NCI-H345 treated with DMSO at 0.1 percent for 48 hours (cell line): Measurements from ENCODE around the gene ANO1.
"Not testable (repeated sequence)": the region's sequence is repeated elsewhere in the genome, so short reads cannot be mapped to it uniquely, and the experiment has no call there.

Source experiments
- DNase-seq: peaks from one replicate; lab custom pipeline; 2025; ENCODE audit not compliant: unreplicated experiment; lab: John Stamatoyannopoulos, UW

Gene ANO1

DNA sequence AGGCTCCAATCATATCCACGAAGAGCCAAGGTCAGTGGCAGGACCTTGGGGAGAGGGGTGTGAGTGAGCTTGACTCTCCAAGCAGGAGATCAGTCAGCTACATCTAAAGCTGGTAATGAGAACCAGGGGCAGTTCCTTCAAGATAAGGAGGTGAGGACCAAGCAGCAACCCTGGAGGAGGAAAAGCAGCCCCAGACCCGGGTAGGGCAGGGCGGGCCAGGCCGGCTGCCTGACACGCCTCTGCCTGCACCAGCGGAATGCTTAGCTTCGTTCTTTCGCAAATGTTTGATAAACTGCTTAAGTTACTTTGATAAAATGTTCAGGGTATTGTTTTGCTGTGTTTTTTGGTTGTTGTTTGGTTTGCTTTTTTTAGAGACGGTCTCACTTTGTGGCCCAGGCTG lies 106.3 kb downstream of the ANO1 start:
- DNase-seq, result no peak

DNA sequence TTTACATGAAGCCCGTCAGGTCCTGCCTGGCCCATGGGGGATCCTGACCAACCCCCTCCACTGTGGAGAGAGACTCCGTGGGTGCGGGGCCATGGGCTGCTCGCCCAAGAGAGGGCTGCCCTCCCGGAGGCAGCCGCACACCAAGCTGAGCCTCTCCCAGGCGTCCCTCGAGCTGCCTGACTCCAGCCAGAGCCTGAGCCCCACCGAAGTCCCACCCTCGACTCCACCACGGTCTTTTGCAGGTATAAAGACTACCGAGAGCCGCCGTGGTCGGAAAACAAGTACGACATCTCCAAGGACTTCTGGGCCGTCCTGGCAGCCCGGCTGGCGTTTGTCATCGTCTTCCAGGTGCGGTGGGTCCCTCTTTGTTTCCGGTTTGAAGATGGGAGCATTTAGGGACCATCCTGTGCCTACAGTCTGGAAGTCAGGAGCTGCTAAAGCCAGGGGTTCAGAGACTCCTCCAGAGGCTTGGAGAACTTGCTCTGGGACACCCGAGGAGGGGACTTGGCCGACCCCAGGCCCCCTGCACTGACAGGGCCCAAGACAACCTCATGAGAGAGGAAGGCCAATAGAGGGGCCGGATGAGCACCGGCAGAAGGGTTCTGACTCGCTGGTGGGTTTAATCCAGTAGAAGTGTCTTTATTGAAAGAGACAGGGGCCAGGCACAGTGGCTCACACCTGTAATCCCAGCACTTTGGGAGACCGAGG lies 107.4 kb downstream of the ANO1 start:
- DNase-seq, result no peak

DNA sequence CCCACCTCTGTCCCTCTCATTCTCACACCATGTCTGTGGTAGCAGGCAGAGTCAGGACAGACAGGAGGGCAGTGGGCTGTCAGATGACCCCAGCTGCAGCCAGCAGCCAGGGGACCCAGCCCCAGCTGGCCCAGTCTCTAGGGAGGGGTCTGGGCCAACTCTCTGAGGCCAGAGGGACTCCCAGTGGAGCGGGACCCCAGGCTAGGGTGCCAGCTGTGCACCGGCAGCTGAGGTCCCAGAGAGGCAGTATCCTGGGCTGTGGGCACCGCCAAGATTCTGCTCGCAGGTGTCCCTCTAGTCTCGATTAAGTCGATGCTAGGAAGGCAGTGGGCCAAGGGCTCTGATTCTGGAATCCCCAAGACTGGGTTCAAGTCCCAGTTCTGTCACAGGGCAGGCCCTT lies 108.3 kb downstream of the ANO1 start:
- DNase-seq, result no peak

DNA sequence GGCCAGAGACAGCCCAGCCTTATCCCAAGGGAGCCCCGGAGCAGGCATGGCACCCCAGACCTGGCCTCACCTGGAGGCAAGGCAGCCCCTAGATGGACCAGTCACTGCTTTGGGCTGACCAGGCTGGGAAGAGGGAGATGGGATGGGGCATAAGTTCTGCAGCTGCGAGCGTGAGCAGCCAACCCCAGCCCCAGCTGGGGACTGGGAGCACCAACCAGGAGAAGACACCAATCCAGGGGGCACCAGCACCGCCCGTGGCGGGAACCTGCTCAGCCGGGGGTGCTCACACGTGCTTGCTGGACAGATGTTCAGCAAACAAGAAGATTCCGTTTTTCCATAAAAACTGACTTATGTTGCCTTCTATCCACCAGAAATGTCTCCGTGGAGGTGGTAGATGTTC lies 108.8 kb downstream of the ANO1 start:
- no peak for DNase-seq

DNA sequence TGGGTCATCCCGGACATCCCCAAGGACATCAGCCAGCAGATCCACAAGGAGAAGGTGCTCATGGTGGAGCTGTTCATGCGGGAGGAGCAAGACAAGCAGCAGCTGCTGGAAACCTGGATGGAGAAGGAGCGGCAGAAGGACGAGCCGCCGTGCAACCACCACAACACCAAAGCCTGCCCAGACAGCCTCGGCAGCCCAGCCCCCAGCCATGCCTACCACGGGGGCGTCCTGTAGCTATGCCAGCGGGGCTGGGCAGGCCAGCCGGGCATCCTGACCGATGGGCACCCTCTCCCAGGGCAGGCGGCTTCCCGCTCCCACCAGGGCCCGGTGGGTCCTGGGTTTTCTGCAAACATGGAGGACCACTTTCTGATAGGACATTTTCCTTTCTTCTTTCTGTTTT lies 109.7 kb downstream of the ANO1 start:
- no peak for DNase-seq

DNA sequence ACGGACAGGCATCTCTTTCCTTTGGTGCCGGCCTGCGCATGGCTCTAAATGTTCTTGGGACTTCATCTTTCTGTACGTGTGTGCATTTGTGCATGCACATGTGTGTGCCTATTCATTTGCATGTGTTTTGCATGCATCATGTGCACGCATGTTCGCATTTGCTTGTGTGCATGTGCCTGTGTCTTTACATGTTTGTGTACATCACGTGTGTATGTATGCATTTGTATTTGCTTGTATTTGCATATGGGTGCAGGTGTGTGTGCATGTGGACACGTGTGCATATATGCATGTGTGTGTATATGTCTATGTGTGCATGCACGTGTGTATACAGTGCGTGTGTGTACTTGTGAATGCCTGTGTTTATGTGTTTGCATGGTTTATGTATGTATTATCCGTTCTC lies 111.5 kb downstream of the ANO1 start:
- DNase-seq, result no peak

DNA sequence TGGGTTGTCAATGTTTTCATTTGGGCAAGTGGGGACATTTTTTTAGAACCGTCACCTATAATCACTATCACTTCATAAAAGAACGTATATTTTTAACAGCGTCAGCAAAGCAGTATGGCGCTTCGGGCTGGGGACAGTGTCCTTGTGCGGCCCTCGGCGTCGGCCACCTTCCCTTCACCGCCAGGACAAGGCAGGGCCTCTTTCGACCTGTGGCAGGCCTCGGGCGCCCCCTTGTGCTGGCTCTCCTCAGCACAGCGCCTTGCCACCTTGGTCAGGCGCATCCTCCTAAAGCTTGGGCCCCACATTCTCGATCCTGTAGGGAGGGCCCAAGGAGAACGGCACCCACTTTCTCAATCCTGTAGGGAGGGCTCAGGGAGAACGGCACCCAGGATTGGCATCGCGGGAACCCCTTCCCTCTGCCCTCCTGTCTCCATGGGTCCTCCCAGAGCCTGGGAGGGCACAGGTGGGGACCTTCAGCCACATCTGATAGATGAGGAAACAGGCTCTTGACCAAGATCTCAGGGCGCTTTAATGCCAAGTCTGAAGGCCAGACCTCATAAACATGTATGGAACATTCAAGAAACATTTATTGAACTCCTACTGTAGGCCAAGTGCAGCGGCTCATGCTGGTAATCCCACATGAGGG lies 113.5 kb downstream of the ANO1 start:
- DNase-seq, result peak; percentile 37

DNA sequence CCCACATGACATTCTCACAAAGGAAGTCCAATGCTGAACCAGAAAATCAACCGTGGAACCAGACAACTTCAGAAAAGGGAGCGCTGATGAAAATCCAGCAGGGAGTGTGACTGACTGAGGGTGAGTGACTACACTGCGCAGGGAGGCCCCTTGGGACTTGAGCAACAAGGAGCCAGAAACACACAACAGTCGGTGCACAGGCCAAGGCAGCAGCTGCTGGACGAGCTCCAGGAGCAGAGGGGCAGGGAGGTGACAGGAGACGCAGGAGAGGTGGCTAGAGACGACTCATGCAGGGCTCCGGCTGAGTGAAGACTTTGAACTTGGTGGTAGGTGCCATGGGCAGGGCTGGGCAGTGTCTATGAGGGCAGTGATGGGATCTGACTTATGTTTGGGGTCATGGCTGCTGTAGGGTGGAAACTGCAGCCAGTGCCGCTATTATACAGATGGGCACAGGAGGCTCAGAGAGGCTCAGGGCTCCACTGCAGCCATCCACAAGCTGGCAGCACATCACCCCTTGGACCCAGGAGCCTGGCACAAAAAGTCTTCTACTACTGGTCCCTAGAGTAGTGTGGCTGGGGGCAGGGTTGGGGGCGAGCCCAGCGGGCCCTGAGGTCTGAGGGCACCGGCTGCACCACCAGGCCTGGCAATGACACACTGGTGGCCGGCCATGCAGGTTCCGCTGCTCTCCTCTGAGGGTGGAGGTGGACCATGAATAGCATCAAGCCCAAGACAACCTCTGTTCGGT lies 114.7 kb downstream of the ANO1 start:
- DNase-seq, result no peak

DNA sequence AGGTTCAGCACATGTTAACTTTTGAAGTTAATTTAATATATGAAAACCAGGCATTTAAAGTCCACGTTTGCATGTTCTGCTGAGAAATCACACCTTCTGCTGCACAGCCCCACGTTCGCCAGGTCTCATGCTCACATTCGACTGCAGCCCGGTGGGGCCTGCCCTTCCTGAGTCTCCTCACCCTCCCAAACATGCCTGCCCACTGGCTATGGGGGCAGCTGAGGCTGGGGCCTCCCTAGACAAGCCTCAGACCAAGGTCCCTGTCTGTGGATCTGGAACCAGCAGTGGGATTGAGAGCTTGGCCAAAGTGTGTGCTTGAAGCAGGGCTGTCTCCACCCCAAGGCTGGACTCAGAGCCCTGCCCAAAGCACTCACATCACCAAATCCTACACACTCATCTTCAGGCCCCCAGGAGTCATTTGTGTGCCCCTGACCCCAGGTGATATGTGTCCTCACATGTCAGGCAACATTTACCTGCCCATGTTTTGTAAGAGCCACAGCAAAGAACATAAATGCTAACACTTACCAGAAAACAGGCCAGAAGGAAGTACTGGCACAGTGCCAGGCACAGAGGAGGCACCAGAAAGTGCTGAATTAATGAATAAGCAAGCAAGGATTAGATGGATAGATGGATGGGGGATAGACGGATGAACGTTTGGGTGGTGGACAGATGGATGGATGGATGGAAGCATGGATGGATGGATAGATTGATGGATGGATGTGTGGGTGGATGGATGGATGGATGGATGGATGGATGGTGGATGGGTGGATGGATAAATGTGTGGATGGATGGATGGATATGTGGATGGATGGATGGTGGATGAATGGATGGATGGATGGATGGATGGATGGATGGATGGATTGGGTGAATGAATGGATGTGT lies 115.5 kb downstream of the ANO1 start:
- no peak for DNase-seq

DNA sequence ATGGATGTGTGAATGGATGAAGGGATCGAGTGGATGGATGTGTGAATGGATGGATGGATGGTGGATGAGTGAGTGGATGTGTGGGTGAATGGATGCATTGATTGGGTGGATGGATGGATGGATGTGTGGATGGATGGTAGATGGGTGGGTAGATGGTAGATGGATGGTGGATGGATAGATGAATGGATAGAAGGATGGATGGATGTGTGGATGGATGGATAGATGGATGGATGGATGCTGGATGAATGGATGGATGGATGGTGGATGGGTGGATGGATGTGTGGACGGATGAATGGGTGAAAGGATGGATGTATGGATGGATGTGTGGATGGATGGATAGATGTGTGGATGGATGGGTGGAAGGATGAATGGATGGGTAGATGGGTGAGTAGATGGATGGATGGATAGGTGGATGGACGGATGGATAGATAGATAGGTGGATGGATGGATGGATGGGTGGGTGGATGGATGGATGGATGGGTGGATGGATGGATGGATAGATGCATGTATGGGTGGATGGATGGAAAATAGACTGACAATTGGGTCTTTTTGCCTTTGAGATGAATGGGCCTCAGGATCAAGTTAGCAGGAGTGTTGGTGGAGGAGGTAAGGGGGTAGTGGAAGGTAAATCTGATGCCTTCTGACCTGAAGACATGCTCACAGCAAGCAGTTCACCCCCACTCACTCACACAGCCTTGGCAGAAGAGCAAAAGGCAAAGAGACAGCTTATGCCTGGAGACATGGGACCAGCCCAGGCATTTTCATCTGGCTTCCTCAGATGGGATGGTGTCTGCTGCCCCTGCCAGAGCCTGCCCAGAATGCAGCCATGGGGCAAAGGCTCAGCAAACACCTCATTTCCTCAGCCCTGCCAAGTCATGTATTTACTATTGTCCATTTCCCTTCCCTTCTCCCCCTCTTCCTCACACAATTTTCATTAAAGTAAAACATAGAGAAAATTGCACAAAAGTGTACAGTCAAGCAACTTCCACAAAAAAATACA lies 117.0 kb downstream of the ANO1 start:
- no peak for DNase-seq

DNA sequence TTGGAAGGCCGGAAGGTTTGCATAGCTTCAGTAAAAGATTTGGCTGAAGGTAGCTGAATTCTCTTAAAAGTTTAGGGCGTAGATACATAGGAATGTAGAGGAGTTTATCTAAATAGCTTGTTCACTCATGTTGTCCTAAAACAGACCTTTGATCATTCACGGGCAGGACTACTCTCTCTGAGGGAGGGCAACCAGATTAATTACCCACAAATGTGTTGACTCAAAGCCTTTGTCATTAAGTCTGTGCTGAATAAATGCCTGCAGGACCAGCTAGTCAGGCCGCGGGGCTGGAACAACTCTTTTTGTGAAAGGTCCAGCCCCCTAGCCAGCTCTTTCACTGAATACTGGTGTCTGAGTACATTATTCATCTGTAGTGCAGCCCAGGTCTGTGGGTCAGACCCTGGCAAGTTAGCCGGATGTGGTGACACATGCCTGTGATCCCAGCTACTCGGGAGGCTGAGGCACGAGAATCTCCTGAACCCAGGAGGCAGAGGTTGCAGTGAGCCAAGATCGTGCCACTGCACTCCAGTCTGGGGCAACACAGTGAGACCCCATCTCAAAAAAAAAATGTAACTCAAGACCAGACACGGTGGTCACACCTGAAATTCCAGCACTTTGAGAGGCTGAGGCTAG lies 122.2 kb downstream of the ANO1 start:
- DNase-seq, result no peak

DNA sequence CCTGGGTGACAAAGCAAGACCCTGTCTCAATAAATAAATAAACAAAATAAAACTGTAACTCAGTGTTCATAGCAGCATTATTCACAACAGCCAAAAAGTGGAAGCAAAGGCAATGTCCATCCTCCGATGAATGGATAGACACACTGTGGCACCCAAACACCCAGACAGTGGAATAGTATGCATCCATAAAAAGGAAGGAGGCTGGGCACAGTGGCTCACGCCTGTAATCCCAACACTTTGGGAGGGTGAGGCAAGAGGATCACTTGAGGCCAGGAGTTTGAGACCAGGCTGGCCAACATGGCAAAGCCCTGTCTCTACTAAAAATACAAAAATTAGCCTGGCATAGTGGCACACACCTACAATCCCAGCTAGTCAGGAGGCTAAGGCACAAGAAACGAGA lies 122.9 kb downstream of the ANO1 start:
- not testable (repeated sequence) for DNase-seq

DNA sequence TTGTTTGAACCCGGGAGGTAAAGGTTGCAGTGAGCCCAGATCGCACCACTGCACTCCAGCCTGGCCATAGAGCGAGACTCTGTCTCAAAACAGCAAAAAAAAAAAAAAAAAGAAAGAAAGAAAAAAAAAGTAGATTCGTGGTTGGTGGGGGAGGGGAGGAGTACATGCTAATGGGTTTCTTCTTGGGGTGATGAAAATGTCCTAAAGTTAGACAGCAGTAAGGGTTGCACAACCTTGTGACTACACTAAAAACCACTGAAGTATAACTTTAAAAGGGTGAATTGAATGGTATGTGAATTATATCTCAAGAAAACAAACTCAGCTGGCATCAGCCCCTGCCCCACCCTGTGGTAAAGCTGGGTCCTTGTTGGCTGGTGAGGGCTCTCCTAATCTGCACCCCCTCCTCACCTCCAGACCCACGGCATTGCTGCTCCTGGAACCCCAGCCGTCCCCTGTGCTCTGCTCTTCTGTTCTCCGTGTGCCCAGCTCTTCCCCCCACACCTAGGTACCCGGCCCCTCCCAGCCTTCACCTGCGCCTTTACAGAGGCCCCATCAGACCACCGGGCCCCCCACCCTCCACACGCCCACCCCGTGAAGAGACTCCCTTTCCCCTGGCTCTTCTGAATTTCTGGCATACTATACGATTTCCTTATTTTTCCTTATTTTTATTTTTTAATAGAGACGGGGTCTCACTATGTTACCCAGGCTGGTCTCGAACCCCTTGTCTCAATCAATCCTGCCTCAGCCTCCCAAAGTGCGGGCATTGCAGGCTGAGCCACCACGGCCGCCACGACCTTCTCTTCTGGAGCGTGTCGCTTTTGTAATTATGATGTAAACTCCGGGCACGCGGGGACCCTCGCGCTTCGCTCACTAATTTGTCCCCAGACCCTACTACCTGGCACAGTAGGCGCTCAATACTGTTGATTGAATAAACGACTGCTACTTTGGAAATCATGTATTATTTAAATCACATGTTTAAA lies 124.1 kb downstream of the ANO1 start:
- DNase-seq, result no peak

DNA sequence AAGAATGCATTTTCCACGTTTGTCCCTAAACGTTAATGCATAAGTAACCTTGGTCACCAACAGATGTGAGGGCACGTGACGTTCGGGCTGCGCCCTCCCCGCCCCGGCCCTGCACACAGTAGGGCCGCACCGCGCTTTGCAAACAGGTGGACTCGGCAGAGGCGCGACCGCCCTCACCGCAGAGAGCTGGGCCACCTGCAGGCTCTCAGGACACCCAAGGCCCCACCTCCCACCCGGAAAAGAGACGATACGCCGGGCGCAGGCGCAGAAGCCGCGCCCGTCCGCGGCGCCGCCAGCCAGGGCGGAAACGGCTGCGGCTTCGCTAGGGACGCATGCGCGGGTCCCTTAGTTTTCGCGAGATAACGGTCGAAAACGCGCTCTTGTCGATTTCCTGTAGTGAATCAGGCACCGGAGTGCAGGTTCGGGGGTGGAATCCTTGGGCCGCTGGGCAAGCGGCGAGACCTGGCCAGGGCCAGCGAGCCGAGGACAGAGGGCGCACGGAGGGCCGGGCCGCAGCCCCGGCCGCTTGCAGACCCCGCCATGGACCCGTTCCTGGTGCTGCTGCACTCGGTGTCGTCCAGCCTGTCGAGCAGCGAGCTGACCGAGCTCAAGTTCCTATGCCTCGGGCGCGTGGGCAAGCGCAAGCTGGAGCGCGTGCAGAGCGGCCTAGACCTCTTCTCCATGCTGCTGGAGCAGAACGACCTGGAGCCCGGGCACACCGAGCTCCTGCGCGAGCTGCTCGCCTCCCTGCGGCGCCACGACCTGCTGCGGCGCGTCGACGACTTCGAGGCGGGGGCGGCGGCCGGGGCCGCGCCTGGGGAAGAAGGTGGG lies 125.0 kb downstream of the ANO1 start, which contains the start of gene FADD:
TSS of gene FADD (plus strand) at position 377 of the 831 bp plus-strand sequence. CDS start at position 541, 164 bp downstream.
- peak; percentile 90 for DNase-seq

DNA sequence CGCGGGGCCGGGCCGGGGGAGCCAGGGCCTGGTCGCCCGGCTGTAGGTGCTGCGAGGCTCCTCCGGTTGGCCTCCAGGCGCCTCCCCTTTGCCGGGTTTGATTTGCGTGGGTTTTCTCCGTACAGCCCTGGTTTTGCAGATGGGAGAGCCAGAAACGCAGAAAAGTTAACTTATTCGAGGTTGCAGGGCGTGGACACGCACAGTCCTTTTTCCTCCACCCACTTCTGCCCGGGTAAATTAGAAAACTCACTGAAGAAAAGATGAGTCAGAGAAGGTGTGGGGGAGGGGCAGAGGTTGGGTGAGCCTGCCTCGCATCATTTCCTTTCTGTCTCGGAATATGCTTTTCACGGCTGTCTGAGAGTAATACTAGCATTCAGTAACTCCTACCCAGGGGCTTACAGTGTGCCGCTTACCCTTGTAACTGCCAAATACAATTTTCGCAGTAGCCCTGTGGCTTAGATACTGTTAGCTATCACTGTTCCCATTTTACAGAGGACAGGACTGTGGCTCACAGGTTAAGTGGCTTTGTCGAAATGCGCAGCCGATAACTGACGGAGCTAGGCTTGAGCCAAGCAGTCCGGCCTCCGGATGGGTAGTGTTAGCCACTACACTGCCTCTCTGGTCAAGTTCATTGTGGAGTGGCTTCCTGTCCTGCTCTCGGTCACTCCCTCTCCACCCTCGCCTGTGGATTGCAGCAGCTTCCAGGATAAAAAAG lies 125.8 kb downstream of the ANO1 start:
- DNase-seq, result no peak

DNA sequence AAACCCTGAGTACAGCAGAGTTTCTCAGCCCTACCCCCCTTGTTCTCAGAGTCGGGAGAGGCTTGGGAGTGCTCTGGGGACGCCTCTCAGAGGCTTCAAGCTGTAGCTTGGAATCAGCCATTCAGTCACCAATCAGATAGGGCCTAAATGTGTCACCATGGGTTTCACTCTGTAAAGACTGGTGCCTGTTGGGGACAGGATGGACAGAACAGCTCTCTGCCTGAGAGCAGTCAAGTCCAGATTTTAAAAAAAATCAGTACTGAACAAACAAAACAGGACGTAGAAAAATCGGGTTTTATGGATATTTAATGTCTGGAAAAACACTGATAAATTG lies 126.3 kb downstream of the ANO1 start:
- DNase-seq, result no peak
